H9 (cell line): ENCODE data around the gene KRT39. TPM values are rescaled to one million over a fixed set of nuclear protein-coding genes. Genes with fewer than 3 reads are reported as not detected.

Experiments used
- DNase-seq: peaks from one replicate; pipeline ENCODE4 v3.0.0-alpha.2; 2017
- H2AFZ ChIP-seq: one replicate; pipeline ENCODE4 v1.6.1; 2013; ENCODE audit warnings: mild to moderate bottlenecking, low read length, control low read depth, moderate library complexity
- H2AK5ac ChIP-seq: 2 replicates; pipeline ENCODE4 v1.6.1; 2013; ENCODE audit warnings: low read length, control low read depth, mixed read lengths; ENCODE audit not compliant: insufficient read length
- H2BK120ac ChIP-seq: one replicate; pipeline ENCODE4 v1.6.1; 2013; ENCODE audit warnings: low read depth, mild to moderate bottlenecking, low read length, control low read depth, inconsistent platforms; ENCODE audit not compliant: poor library complexity, severe bottlenecking
- H2BK12ac ChIP-seq: 2 replicates; pipeline ENCODE4 v1.6.1; 2013; ENCODE audit warnings: low read length, control low read depth, mixed read lengths, low read depth; ENCODE audit not compliant: insufficient read length
- H2BK15ac ChIP-seq: 2 replicates; pipeline ENCODE4 v1.6.1; 2013; ENCODE audit warnings: low read depth, low read length, control low read depth
- H2BK20ac ChIP-seq: one replicate; pipeline ENCODE4 v1.6.1; 2013; ENCODE audit warnings: low read depth, mild to moderate bottlenecking, low read length, control low read depth, inconsistent platforms; ENCODE audit not compliant: poor library complexity, severe bottlenecking
- H2BK5ac ChIP-seq: 2 replicates; pipeline ENCODE4 v1.6.1; 2013; ENCODE audit warnings: low read length, control low read depth, mixed read lengths; ENCODE audit not compliant: insufficient read length
- H3K14ac ChIP-seq: 2 replicates; pipeline ENCODE4 v1.6.1; 2013; ENCODE audit warnings: low read length, control low read depth; ENCODE audit not compliant: insufficient read depth
- H3K18ac ChIP-seq: 2 replicates; pipeline ENCODE4 v1.6.1; 2013; ENCODE audit warnings: low read depth, mild to moderate bottlenecking, mixed read lengths, low read length, control low read depth; ENCODE audit not compliant: insufficient read length
- H3K23ac ChIP-seq: 2 replicates; pipeline ENCODE4 v1.6.1; 2013; ENCODE audit warnings: low read length, control low read depth, mixed read lengths, low read depth; ENCODE audit not compliant: insufficient read length
- H3K23me2 ChIP-seq: 2 replicates; pipeline ENCODE4 v1.6.1; 2013; ENCODE audit warnings: low read depth, mild to moderate bottlenecking, mixed read lengths, low read length, control low read depth; ENCODE audit not compliant: insufficient read length, poor library complexity, severe bottlenecking
- H3K27ac ChIP-seq: 2 replicates; pipeline ENCODE4 v1.5.1; 2013; ENCODE audit warnings: low read length, control low read depth, mixed read lengths, low read depth; ENCODE audit not compliant: insufficient read length
- H3K27me3 ChIP-seq: 2 replicates; pipeline ENCODE4 v1.6.1; 2013; ENCODE audit warnings: low read length, control low read depth, inconsistent platforms; ENCODE audit not compliant: insufficient read depth
- H3K4ac ChIP-seq: 2 replicates; pipeline ENCODE4 v1.6.1; 2013; ENCODE audit warnings: low read depth, mild to moderate bottlenecking, control low read depth, inconsistent platforms, low read length, moderate library complexity
- H3K4me1 ChIP-seq: 2 replicates; pipeline ENCODE4 v1.6.1; 2013; ENCODE audit warnings: low read length, control low read depth, inconsistent platforms; ENCODE audit not compliant: insufficient read depth
- H3K4me2 ChIP-seq: 2 replicates; pipeline ENCODE4 v1.6.1; 2013; ENCODE audit warnings: low read length, control low read depth, mixed read lengths; ENCODE audit not compliant: insufficient read length, insufficient read depth
- H3K56ac ChIP-seq: 2 replicates; pipeline ENCODE4 v1.6.1; 2013; ENCODE audit warnings: low read depth, mild to moderate bottlenecking, mixed read lengths, low read length, control low read depth; ENCODE audit not compliant: insufficient read length
- H3K79me1 ChIP-seq: 2 replicates; pipeline ENCODE4 v1.6.1; 2013; ENCODE audit warnings: low read depth, mild to moderate bottlenecking, moderate library complexity, low read length, control low read depth, inconsistent platforms; ENCODE audit not compliant: insufficient read depth, poor library complexity, severe bottlenecking
- H3K79me2 ChIP-seq: 2 replicates; pipeline ENCODE4 v1.6.1; 2013; ENCODE audit warnings: low read length, control low read depth, inconsistent platforms; ENCODE audit not compliant: insufficient read depth
- H3K9ac ChIP-seq: 2 replicates; pipeline ENCODE4 v1.6.1; 2013; ENCODE audit warnings: low read length, control low read depth, mixed read lengths; ENCODE audit not compliant: insufficient read length; ENCODE audit errors: extremely low read depth
- H3K9me3 ChIP-seq: one replicate; pipeline ENCODE4 v1.6.1; 2013; ENCODE audit warnings: low read depth, low read length, inconsistent platforms; ENCODE audit not compliant: control insufficient read depth
- H3T11ph ChIP-seq: one replicate; pipeline ENCODE4 v1.6.1; 2013; ENCODE audit warnings: mild to moderate bottlenecking, low read length, control low read depth, inconsistent platforms
- H4K20me1 ChIP-seq: one replicate; pipeline ENCODE4 v1.6.1; 2013; ENCODE audit not compliant: control insufficient read depth, insufficient read length, insufficient read depth
- H4K5ac ChIP-seq: 2 replicates; pipeline ENCODE4 v1.6.1; 2013; ENCODE audit warnings: low read depth, mild to moderate bottlenecking, mixed read lengths, low read length, control low read depth; ENCODE audit not compliant: insufficient read length
- H4K8ac ChIP-seq: replicated peaks from 2 replicates; pipeline ENCODE4 v1.6.1; 2013; ENCODE audit warnings: low read length, control low read depth, mixed read lengths, low read depth; ENCODE audit not compliant: insufficient read length
- H4K91ac ChIP-seq: 2 replicates; pipeline ENCODE4 v1.6.1; 2013; ENCODE audit warnings: low read depth, mild to moderate bottlenecking, moderate library complexity, mixed read lengths, low read length, control low read depth; ENCODE audit not compliant: insufficient read length
- H3K27ac Mint-ChIP-seq, 3 experiments: 2 replicates in 2 of 3; 3 replicates in 1 of 3; pipeline ENCODE4 v1.8.0; 2020 to 2021; ENCODE audit warnings: mixed read lengths in 3 of 3, mild to moderate bottlenecking in 1 of 3, moderate library complexity in 1 of 3
- H3K27me3 Mint-ChIP-seq: 2 replicates; pipeline ENCODE4 v1.8.0; 2021; ENCODE audit warnings: low read depth, mild to moderate bottlenecking, moderate library complexity, mixed read lengths
- H3K36me3 Mint-ChIP-seq, 3 experiments: 2 replicates in 2 of 3; 3 replicates in 1 of 3; pipeline ENCODE4 v1.8.0; 2020 to 2021; ENCODE audit warnings: low read depth in 3 of 3, mixed read lengths in 3 of 3; ENCODE audit not compliant: insufficient read depth in 1 of 3
- H3K4me1 Mint-ChIP-seq, 2 experiments: 2 replicates each; pipeline ENCODE4 v1.8.0; 2020; ENCODE audit warnings: mixed read lengths in 2 of 2
- H3K4me3 Mint-ChIP-seq, 2 experiments: 2 replicates in 1 of 2; 3 replicates in 1 of 2; pipeline ENCODE4 v1.8.0; 2020 to 2021; ENCODE audit warnings: mild to moderate bottlenecking in 2 of 2, mixed read lengths in 2 of 2, moderate library complexity in 1 of 2
- H3K9me3 Mint-ChIP-seq, 2 experiments: 2 replicates in 1 of 2; 3 replicates in 1 of 2; pipeline ENCODE4 v1.8.0; 2020; ENCODE audit warnings: mild to moderate bottlenecking in 2 of 2, mixed read lengths in 2 of 2, moderate library complexity in 1 of 2
- CTCF ChIP-seq: fragments of 200-600 bp; sonication (generic); conservative IDR thresholded peaks from 3 replicates; pipeline ENCODE4 v1.8.0; 2021; ENCODE audit warnings: antibody characterized with exemption, mild to moderate bottlenecking
- WGBS: extraction: QIAGEN DNeasy Blood & Tissue Kit; methylation state at CpG from one replicate; pipeline ENCODE4 v1.1.7; 2013; ENCODE audit warnings: missing lambda C conversion rate, low lambda C conversion rate, mixed read lengths; ENCODE audit not compliant: insufficient read length; ENCODE audit errors: extremely low coverage; 5-methylcytosine and 5-hydroxymethylcytosine counted together
- total RNA-seq: library from RNA; stranded (reverse); gene quantifications from 2 replicates; pipeline ENCODE4 v1.2.1, GENCODE V29; 2021

Gene KRT39
- total RNA-seq, 1 experiment from 2014 or later, result not detected

- H3K4me1 ChIP-seq, result peaks cover 2% of the 10 kb centered on the region; the same call in 1 of the 2 replicates
- H2AFZ ChIP-seq, result no peak overlapping the region
- no peak overlapping the region; a peak in 1 of 7 replicates for H3K27ac Mint-ChIP-seq
- no peaks in the 10 kb centered on the region for H3K23me2 ChIP-seq
- no peak overlapping the region for H2BK20ac ChIP-seq
- H3K56ac ChIP-seq, result no peak overlapping the region
- H3K4me3 Mint-ChIP-seq, result no peak overlapping the region
- no peaks in the 10 kb centered on the region for H3K9me3 ChIP-seq
- no peak overlapping the region for H2BK120ac ChIP-seq
- DNase-seq, result peak; percentile 48
- H3K18ac ChIP-seq, result no peak overlapping the region
- no peak overlapping the region for H3T11ph ChIP-seq
- H3K4me2 ChIP-seq, result no peak overlapping the region
- H3K79me1 ChIP-seq, result no peaks in the 10 kb centered on the region
- no CpG with 5 or more reads among the region's 8 CpGs for WGBS
- H3K36me3 Mint-ChIP-seq, result no peaks in the 10 kb centered on the region
- H4K91ac ChIP-seq, result no peak overlapping the region
- no peaks in the 10 kb centered on the region for H3K9me3 Mint-ChIP-seq
- H3K9ac ChIP-seq, result no peak overlapping the region
- H3K27me3 ChIP-seq, result no peaks in the 10 kb centered on the region
- H4K20me1 ChIP-seq, result no peaks in the 10 kb centered on the region
- peaks cover 3% of the 10 kb centered on the region for H3K27me3 Mint-ChIP-seq
- no peak overlapping the region for H3K27ac ChIP-seq
- no peak overlapping the region for H2AK5ac ChIP-seq
- H2BK15ac ChIP-seq, result no peak overlapping the region
- no peak overlapping the region for H4K5ac ChIP-seq
- no peak for TF ChIP-seq CTCF
- peaks cover 10 to 11% of the 10 kb centered on the region in 2 experiments for H3K4me1 Mint-ChIP-seq
- H2BK5ac ChIP-seq, result no peak overlapping the region
- no peaks in the 10 kb centered on the region for H3K79me2 ChIP-seq
- no peak overlapping the region for H2BK12ac ChIP-seq
- H3K4ac ChIP-seq, result no peak overlapping the region
- H3K14ac ChIP-seq, result no peak overlapping the region
- no peak overlapping the region for H4K8ac ChIP-seq
- H3K23ac ChIP-seq, result no peak overlapping the region
Measured at GRCh38 chr17:40926341-40926740, 40.4 kb downstream of the KRT39 start.
